Upper lobe of right lung (tissue), 1 donor: ENCODE measurements around the gene C17orf78. TPM values are rescaled to one million over a fixed set of nuclear protein-coding genes. Genes with fewer than 3 reads are reported as not detected.

Experiments
- total RNA-seq: library from RNA; stranded (reverse); fragmentation: NEBNext Ultra II Directional; extraction: Animal tissue kit (Norgen Biotek cat#: 25700); gene quantifications from one replicate; pipeline ENCODE4 v1.2.1, GENCODE V29; 2021
- donor health status: DM: no; HTN: yes; CAD: no; lungs with severe emphysema.

The C17orf78 gene
- total RNA-seq, 1 donor from 2014 or later: not detected

Other genes starting within 250 kb of the C17orf78 start
- gene ACACA, start 30.9 kb downstream of the C17orf78 start, total RNA-seq: 110 TPM
- gene TADA2A, start 30.9 kb downstream of the C17orf78 start, total RNA-seq: 21.4 TPM
- 9.0 TPM for gene DUSP14, start 113.9 kb downstream of the C17orf78 start, total RNA-seq
- gene SYNRG, start 233.4 kb downstream of the C17orf78 start, total RNA-seq: 50.0 TPM